ENCODE results near the gene ZFPL1. TPM values are rescaled to one million over a fixed set of nuclear protein-coding genes. Genes with fewer than 3 reads are reported as not detected.

Gene ZFPL1
- total and polyA plus RNA-seq, 2 donors (not counting 3 experiments of a cell fraction or from before 2014, with no cell fraction given) = 37.6 to 139 TPM

- intact Hi-C loops (cut with micrococcal nuclease) = loop anchor here (5.0 kb wide), 1 partner anchor 197 kb away; the partner anchor contains the start of gene ATG2A
- Histone ChIP-seq H3K9me1 (replicated peaks; ENCODE audit: control insufficient read depth, extremely low read depth, insufficient read depth, low read length) (no peaks in the 10 kb centered on the region), H3K36me3 (ENCODE audit: control insufficient read depth in 2 of 2, extremely low read depth in 1 of 2, insufficient read depth in 2 of 2, low read length in 2 of 2) (peaks cover 0 to 6% of the 10 kb centered on the region in 2 experiments), H3K9me3 (replicated peaks; ENCODE audit: control insufficient read depth, insufficient read depth, low read length) (no peaks in the 10 kb centered on the region), H3K4me1 (ENCODE audit: control insufficient read depth, extremely low read depth, insufficient read depth, low read length) (peaks cover 17% of the 10 kb centered on the region), H3K27ac (ENCODE audit: insufficient read depth, low read depth, low read length) (no peak overlapping the region), H3K4me2 (ENCODE audit: insufficient read depth, low read length) (no peak overlapping the region), H3K27me3 (ENCODE audit: control insufficient read depth in 2 of 2, insufficient read depth in 2 of 2, low read length in 2 of 2) (no peaks in the 10 kb centered on the region), H3K79me2 (ENCODE audit: control insufficient read depth, insufficient read depth, low read length) (peaks cover 6% of the 10 kb centered on the region), H4K20me1 (replicated peaks; ENCODE audit: control insufficient read depth, extremely low read depth, insufficient read depth, low read length) (no peaks in the 10 kb centered on the region), H2AFZ (ENCODE audit: low read depth, low read length) (no peak overlapping the region), H3K4me3 (replicated peaks in 1 of 3; ENCODE audit: insufficient read depth in 1 of 3, low read depth in 1 of 3, low read length in 3 of 3) (no peak overlapping the region), H3K9ac (replicated peaks; ENCODE audit: extremely low read depth, insufficient read depth, low read length) (no peak overlapping the region)
- dilution Hi-C loops (cut with MboI; ENCODE audit: extremely low pct_ligation_motif_present, low sequenced_read_pairs) = no loop called here
- CTCF ChIA-PET = no interaction called here
- POLR2A ChIA-PET = interaction anchor here (0.6 kb wide), 1 partner anchor 14 kb away, joined by 3 read pairs; no protein-coding TSS in a partner anchor
- peak; percentile 13 for TF ChIP-seq POLR2AphosphoS5 (IDR thresholded peaks at IDR 0.05; ENCODE audit: insufficient read depth, low read depth, low read length)
- no peak for TF ChIP-seq JUN (IDR thresholded peaks at IDR 0.05; ENCODE audit: borderline replicate concordance, insufficient read depth, insufficient read length, low read depth)
- no peak for FAIRE-seq
- DNase-seq (ENCODE audit: low read depth, low spot score) = no peak
- no TSS peak for BruUV-seq (replicated peaks)
Observed at GRCh38 chr11:65114538-65115171, 30.6 kb downstream of the ZFPL1 start.

GRCh38 chr11:65115361-65116082 lies 31.5 kb downstream of the ZFPL1 start:
- H3K4me2 ChIP-seq (ENCODE audit: insufficient read depth, low read length) = no peak overlapping the region
- H3K36me3 ChIP-seq (ENCODE audit: control insufficient read depth in 2 of 2, extremely low read depth in 1 of 2, insufficient read depth in 2 of 2, low read length in 2 of 2) = peaks cover 2 to 11% of the 10 kb centered on the region in 2 experiments
- H3K4me3 ChIP-seq (replicated peaks in 1 of 3; ENCODE audit: insufficient read depth in 1 of 3, low read depth in 1 of 3, low read length in 3 of 3) = no peak overlapping the region
- no peaks in the 10 kb centered on the region for H3K9me1 ChIP-seq (replicated peaks; ENCODE audit: control insufficient read depth, extremely low read depth, insufficient read depth, low read length)
- FAIRE-seq = no peak
- TF ChIP-seq, protein P1, sequence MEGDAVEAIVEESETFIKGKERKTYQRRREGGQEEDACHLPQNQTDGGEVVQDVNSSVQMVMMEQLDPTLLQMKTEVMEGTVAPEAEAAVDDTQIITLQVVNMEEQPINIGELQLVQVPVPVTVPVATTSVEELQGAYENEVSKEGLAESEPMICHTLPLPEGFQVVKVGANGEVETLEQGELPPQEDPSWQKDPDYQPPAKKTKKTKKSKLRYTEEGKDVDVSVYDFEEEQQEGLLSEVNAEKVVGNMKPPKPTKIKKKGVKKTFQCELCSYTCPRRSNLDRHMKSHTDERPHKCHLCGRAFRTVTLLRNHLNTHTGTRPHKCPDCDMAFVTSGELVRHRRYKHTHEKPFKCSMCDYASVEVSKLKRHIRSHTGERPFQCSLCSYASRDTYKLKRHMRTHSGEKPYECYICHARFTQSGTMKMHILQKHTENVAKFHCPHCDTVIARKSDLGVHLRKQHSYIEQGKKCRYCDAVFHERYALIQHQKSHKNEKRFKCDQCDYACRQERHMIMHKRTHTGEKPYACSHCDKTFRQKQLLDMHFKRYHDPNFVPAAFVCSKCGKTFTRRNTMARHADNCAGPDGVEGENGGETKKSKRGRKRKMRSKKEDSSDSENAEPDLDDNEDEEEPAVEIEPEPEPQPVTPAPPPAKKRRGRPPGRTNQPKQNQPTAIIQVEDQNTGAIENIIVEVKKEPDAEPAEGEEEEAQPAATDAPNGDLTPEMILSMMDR (IDR thresholded peaks at IDR 0.05; ENCODE audit: extremely low read depth in 1 of 2, insufficient read depth in 1 of 2, low read depth in 1 of 2, low read length in 2 of 2) = no peak
- TF ChIP-seq EZH2 (IDR thresholded peaks at IDR 0.05; ENCODE audit: borderline replicate concordance, low read depth, low read length, severe bottlenecking) (no peak), POLR2A (IDR thresholded peaks at IDR 0.05; ENCODE audit: low read depth, low read length) (no peak), FOS (IDR thresholded peaks at IDR 0.05; ENCODE audit: borderline replicate concordance, insufficient read depth, low read length) (no peak), JUN (IDR thresholded peaks at IDR 0.05; ENCODE audit: borderline replicate concordance, insufficient read depth, insufficient read length, low read depth) (no peak), GATA2 (IDR thresholded peaks at IDR 0.05; ENCODE audit: insufficient read depth, insufficient read length, low read depth, low read length) (no peak), MYC (IDR thresholded peaks at IDR 0.05; ENCODE audit: low read depth, low read length) (no peak), POLR2AphosphoS5 (IDR thresholded peaks at IDR 0.05; ENCODE audit: insufficient read depth, low read depth, low read length) (no peak), MAX (IDR thresholded peaks at IDR 0.05; ENCODE audit: insufficient read depth, insufficient read length) (no peak)
- ChIA-PET POLR2A (interaction anchor here (0.6 to 1.3 kb wide), 2 partner anchors 15 to 18 kb away, joined by 3 to 5 read pairs; no protein-coding TSS in a partner anchor), CTCF (no interaction called here)
- H2AFZ ChIP-seq (ENCODE audit: low read depth, low read length) = no peak overlapping the region
- no peaks in the 10 kb centered on the region for H3K27me3 ChIP-seq (ENCODE audit: control insufficient read depth in 2 of 2, insufficient read depth in 2 of 2, low read length in 2 of 2)
- no peaks in the 10 kb centered on the region for H4K20me1 ChIP-seq (replicated peaks; ENCODE audit: control insufficient read depth, extremely low read depth, insufficient read depth, low read length)
- dilution Hi-C loops (cut with MboI; ENCODE audit: extremely low pct_ligation_motif_present, low sequenced_read_pairs) = no loop called here
- no peak overlapping the region for H3K27ac ChIP-seq (ENCODE audit: insufficient read depth, low read depth, low read length)
- H3K79me2 ChIP-seq (ENCODE audit: control insufficient read depth, insufficient read depth, low read length) = peaks cover 12% of the 10 kb centered on the region
- H3K4me1 ChIP-seq (ENCODE audit: control insufficient read depth, extremely low read depth, insufficient read depth, low read length) = peaks cover 17% of the 10 kb centered on the region
- no peaks in the 10 kb centered on the region for H3K9me3 ChIP-seq (replicated peaks; ENCODE audit: control insufficient read depth, insufficient read depth, low read length)
- no TSS peak for BruUV-seq (replicated peaks)
- intact Hi-C loops (cut with micrococcal nuclease) = loop anchor here (2.0 kb wide), 1 partner anchor 65 kb away; the partner anchor contains the start of gene CAPN1
- H3K9ac ChIP-seq (replicated peaks; ENCODE audit: extremely low read depth, insufficient read depth, low read length) = no peak overlapping the region
- no peak for DNase-seq (ENCODE audit: low read depth, low spot score)

Data from endothelial cell of umbilical vein (primary cell).